ENCODE results near the gene ROBO3. TPM values are rescaled to one million over a fixed set of nuclear protein-coding genes. Genes with fewer than 3 reads are reported as not detected.

ROBO3 gene
- total RNA-seq, 1 donor from 2014 or later: 57.0 TPM

DNA sequence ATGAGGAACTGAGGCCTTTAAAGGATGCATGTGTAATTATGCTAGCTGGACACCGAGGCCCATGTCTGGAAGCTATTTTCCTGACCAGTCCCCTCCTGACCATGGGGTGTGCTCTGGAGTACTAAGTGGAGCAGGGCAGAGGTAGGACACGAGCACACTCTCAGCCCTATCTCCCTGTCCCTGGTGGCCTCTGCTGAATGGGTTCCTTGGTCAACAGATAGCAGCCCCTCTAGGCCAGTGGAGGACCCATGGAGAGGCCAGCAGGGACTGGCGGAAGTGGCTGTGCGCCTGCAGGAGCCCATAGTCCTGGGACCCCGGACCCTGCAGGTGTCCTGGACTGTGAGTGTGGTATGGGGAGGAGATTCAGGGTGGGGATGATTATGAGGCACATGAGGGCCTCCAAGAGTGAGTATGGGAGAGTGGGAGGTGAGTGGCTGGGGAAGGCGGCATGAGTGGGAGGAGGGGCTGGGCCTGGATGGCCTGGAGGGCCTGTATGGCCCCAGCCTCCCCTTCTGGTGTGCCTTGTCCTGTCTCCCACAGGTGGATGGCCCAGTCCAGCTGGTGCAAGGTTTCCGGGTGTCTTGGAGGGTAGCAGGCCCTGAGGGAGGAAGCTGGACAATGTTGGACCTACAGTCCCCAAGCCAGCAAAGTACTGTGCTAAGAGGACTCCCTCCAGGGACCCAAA lies 9.5 kb downstream of the ROBO3 start:
- H3K4me3 ChIP-seq (ENCODE audit: low read depth, low read length): no peak overlapping the region
- no peak for TF ChIP-seq CTCF (IDR thresholded peaks at IDR 0.05; ENCODE audit: insufficient read depth, low read length, poor library complexity, severe bottlenecking)
- H3K36me3 ChIP-seq (ENCODE audit: control insufficient read depth, insufficient read depth, low read length): no peaks in the 10 kb centered on the region
- DNase-seq (ENCODE audit: low read depth): no peak
- peaks cover 41% of the 10 kb centered on the region for H3K27me3 ChIP-seq (ENCODE audit: control insufficient read depth, insufficient read depth, low read length)

GRCh38 chr11:124875401-124875800 lies 10.2 kb downstream of the ROBO3 start:
- no peak overlapping the region for H3K4me3 ChIP-seq (ENCODE audit: low read depth, low read length)
- H3K36me3 ChIP-seq (ENCODE audit: control insufficient read depth, insufficient read depth, low read length): no peaks in the 10 kb centered on the region
- DNase-seq (ENCODE audit: low read depth): no peak
- TF ChIP-seq CTCF (IDR thresholded peaks at IDR 0.05; ENCODE audit: insufficient read depth, low read length, poor library complexity, severe bottlenecking): no peak
- H3K27me3 ChIP-seq (ENCODE audit: control insufficient read depth, insufficient read depth, low read length): peaks cover 34% of the 10 kb centered on the region

GRCh38 chr11:124875943-124876817 lies 10.9 kb downstream of the ROBO3 start:
- peak overlapping the region; percentile 53 for H3K4me3 ChIP-seq (ENCODE audit: low read depth, low read length)
- DNase-seq (ENCODE audit: low read depth): peak; percentile 70
- peaks cover 28% of the 10 kb centered on the region for H3K27me3 ChIP-seq (ENCODE audit: control insufficient read depth, insufficient read depth, low read length)
- H3K36me3 ChIP-seq (ENCODE audit: control insufficient read depth, insufficient read depth, low read length): no peaks in the 10 kb centered on the region
- peak; percentile 74 for TF ChIP-seq CTCF (IDR thresholded peaks at IDR 0.05; ENCODE audit: insufficient read depth, low read length, poor library complexity, severe bottlenecking)

- peak overlapping the region; percentile 53 for H3K4me3 ChIP-seq (ENCODE audit: low read depth, low read length)
- DNase-seq (ENCODE audit: low read depth): no peak
- H3K27me3 ChIP-seq (ENCODE audit: control insufficient read depth, insufficient read depth, low read length): peaks cover 24% of the 10 kb centered on the region
- no peaks in the 10 kb centered on the region for H3K36me3 ChIP-seq (ENCODE audit: control insufficient read depth, insufficient read depth, low read length)
- TF ChIP-seq CTCF (IDR thresholded peaks at IDR 0.05; ENCODE audit: insufficient read depth, low read length, poor library complexity, severe bottlenecking): no peak
Observed at GRCh38 chr11:124876818-124877630, 11.8 kb downstream of the ROBO3 start.

DNA sequence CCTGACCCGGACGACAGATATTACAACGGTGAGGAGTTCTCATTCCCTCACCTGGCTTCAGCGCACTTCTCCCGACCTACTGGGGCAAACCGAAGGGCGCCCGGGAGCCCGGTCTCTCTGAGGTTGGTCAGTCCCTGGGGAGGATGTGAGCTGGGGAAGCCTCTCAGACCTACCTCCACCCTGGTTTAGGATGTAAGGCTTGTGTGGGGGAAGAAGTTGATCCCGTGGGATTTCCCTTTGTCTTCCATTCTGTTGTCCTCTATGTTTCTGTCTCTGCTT lies 12.3 kb downstream of the ROBO3 start:
- Histone ChIP-seq H3K36me3 (ENCODE audit: control insufficient read depth, insufficient read depth, low read length) (no peaks in the 10 kb centered on the region), H3K27me3 (ENCODE audit: control insufficient read depth, insufficient read depth, low read length) (peaks cover 19% of the 10 kb centered on the region), H3K4me3 (ENCODE audit: low read depth, low read length) (no peak overlapping the region)
- TF ChIP-seq CTCF (IDR thresholded peaks at IDR 0.05; ENCODE audit: insufficient read depth, low read length, poor library complexity, severe bottlenecking): no peak
- DNase-seq (ENCODE audit: low read depth): no peak

Data from kidney epithelial cell (primary cell).